Mesenchymal stem cell (in vitro differentiated cells and primary cell): Measurements from ENCODE around the gene SLC6A1.

Experiments used
- DNase-seq: peaks from one replicate; pipeline ENCODE4 v3.0.0-alpha.2; 2013
- H2AFZ ChIP-seq: one replicate; pipeline ENCODE4 v1.6.1; 2013; ENCODE audit warnings: low read depth, mild to moderate bottlenecking, control low read depth, inconsistent platforms, low read length, moderate library complexity
- H2AK5ac ChIP-seq: 2 replicates; pipeline ENCODE4 v1.6.1; 2013; ENCODE audit warnings: low read length, moderate library complexity, mild to moderate bottlenecking, inconsistent platforms; ENCODE audit not compliant: severe bottlenecking
- H2BK120ac ChIP-seq: one replicate; pipeline ENCODE4 v1.6.1; 2013; ENCODE audit warnings: low read depth, mild to moderate bottlenecking, inconsistent platforms, low read length, moderate library complexity
- H2BK12ac ChIP-seq, 2 experiments: one replicate each; pipeline ENCODE4 v1.6.1; 2013; ENCODE audit warnings: inconsistent platforms in 2 of 2, low read length in 2 of 2, mild to moderate bottlenecking in 2 of 2, moderate library complexity in 2 of 2, control low read depth in 1 of 2
- H2BK15ac ChIP-seq: one replicate; pipeline ENCODE4 v1.6.1; 2013; ENCODE audit warnings: mild to moderate bottlenecking, low read depth, inconsistent platforms; ENCODE audit not compliant: poor library complexity, severe bottlenecking
- H2BK5ac ChIP-seq: 2 replicates; pipeline ENCODE4 v1.6.1; 2013; ENCODE audit warnings: low read depth, mild to moderate bottlenecking, low read length, control low read depth, inconsistent platforms; ENCODE audit not compliant: poor library complexity, severe bottlenecking
- H3K14ac ChIP-seq, 2 experiments: one replicate each; pipeline ENCODE4 v1.6.1; 2013; ENCODE audit warnings: inconsistent platforms in 2 of 2, low read length in 2 of 2, control low read depth in 1 of 2, mild to moderate bottlenecking in 1 of 2, moderate library complexity in 1 of 2
- H3K18ac ChIP-seq, 2 experiments: one replicate each; pipeline ENCODE4 v1.6.1; 2013; ENCODE audit warnings: inconsistent platforms in 2 of 2, low read length in 2 of 2, control low read depth in 1 of 2, low read depth in 1 of 2, mild to moderate bottlenecking in 1 of 2
- H3K23ac ChIP-seq, 2 experiments: one replicate each; pipeline ENCODE4 v1.6.1; 2013; ENCODE audit warnings: inconsistent platforms in 2 of 2, low read length in 2 of 2, mild to moderate bottlenecking in 2 of 2, moderate library complexity in 2 of 2, control low read depth in 1 of 2
- H3K27ac ChIP-seq: 2 replicates; pipeline ENCODE4 v1.5.1; 2013; ENCODE audit warnings: mild to moderate bottlenecking, moderate library complexity, low read length, control low read depth, inconsistent platforms; ENCODE audit not compliant: poor library complexity, severe bottlenecking
- H3K27me3 ChIP-seq, 2 experiments: 2 replicates each; pipeline versions ENCODE4 v1.6.1 to v1.7.0; 2013; ENCODE audit warnings: low read length in 2 of 2, mild to moderate bottlenecking in 2 of 2, moderate library complexity in 2 of 2, control low read depth in 1 of 2, inconsistent platforms in 1 of 2; ENCODE audit not compliant: control insufficient read depth in 1 of 2, insufficient read depth in 1 of 2
- H3K36me3 ChIP-seq, 2 experiments: 2 replicates each; pipeline versions ENCODE4 v1.6.1 to v1.7.0; 2013; ENCODE audit warnings: low read length in 2 of 2, control low read depth in 1 of 2, inconsistent platforms in 1 of 2, low read depth in 1 of 2, mild to moderate bottlenecking in 1 of 2; ENCODE audit not compliant: insufficient read depth in 2 of 2, control insufficient read depth in 1 of 2
- H3K4ac ChIP-seq, 2 experiments: one replicate each; pipeline ENCODE4 v1.6.1; 2013; ENCODE audit warnings: inconsistent platforms in 2 of 2, low read length in 2 of 2, mild to moderate bottlenecking in 2 of 2, moderate library complexity in 2 of 2, control low read depth in 1 of 2, low read depth in 1 of 2
- H3K4me1 ChIP-seq: 2 replicates; pipeline ENCODE4 v1.6.1; 2013; ENCODE audit warnings: low read depth, low read length, control low read depth; ENCODE audit not compliant: control insufficient read depth, insufficient read depth
- H3K4me2 ChIP-seq: 2 replicates; pipeline ENCODE4 v1.6.1; 2013; ENCODE audit warnings: low read length, mild to moderate bottlenecking, inconsistent platforms; ENCODE audit not compliant: poor library complexity, severe bottlenecking
- H3K4me3 ChIP-seq, 2 experiments: 2 replicates each; pipeline versions ENCODE4 v1.5.1 to v1.7.0; 2013; ENCODE audit warnings: low read length in 2 of 2, mild to moderate bottlenecking in 2 of 2, control low read depth in 1 of 2, low read depth in 1 of 2; ENCODE audit not compliant: insufficient read depth in 1 of 2
- H3K79me1 ChIP-seq: replicated peaks from 2 replicates; pipeline ENCODE4 v1.6.1; 2013; ENCODE audit warnings: mild to moderate bottlenecking, control low read depth, low read length, inconsistent platforms; ENCODE audit not compliant: poor library complexity, severe bottlenecking
- H3K9ac ChIP-seq: 2 replicates; pipeline ENCODE4 v1.7.0; 2013; ENCODE audit warnings: mild to moderate bottlenecking, low read length, moderate library complexity
- H3K9me3 ChIP-seq: 2 replicates; pipeline ENCODE4 v1.7.0; 2013; ENCODE audit warnings: mild to moderate bottlenecking, low read length; ENCODE audit not compliant: control insufficient read depth
- H4K8ac ChIP-seq: one replicate; pipeline ENCODE4 v1.6.1; 2013; ENCODE audit warnings: inconsistent platforms, mild to moderate bottlenecking, low read length, moderate library complexity
- H4K91ac ChIP-seq: one replicate; pipeline ENCODE4 v1.6.1; 2013; ENCODE audit warnings: mild to moderate bottlenecking, low read length, inconsistent platforms
- WGBS: methylation state at CpG from one replicate; pipeline ENCODE4 v1.1.7; 2013; ENCODE audit warnings: mixed read lengths; 5-methylcytosine and 5-hydroxymethylcytosine counted together

Gene SLC6A1

GRCh38 chr3:10956986-10957385, 35.6 kb upstream of the SLC6A1 start:
- Histone ChIP-seq H2BK12ac (no peak overlapping the region), H3K4me2 (no peak overlapping the region), H3K36me3 (no peaks in the 10 kb centered on the region), H2AK5ac (no peak overlapping the region), H2AFZ (no peak overlapping the region), H4K91ac (no peak overlapping the region), H3K27ac (no peak overlapping the region), H2BK120ac (no peak overlapping the region), H3K9me3 (no peaks in the 10 kb centered on the region), H3K4me3 (no peak overlapping the region), H4K8ac (no peak overlapping the region), H3K14ac (no peak overlapping the region), H3K23ac (no peak overlapping the region), H2BK5ac (no peak overlapping the region), H3K18ac (no peak overlapping the region), H3K4me1 (peaks cover 24% of the 10 kb centered on the region), H3K9ac (no peak overlapping the region), H3K27me3 (peaks cover 3 to 83% of the 10 kb centered on the region in 2 experiments), H3K4ac (no peak overlapping the region), H2BK15ac (no peak overlapping the region), H3K79me1 (no peaks in the 10 kb centered on the region)
- WGBS: 60% methylated on average over 6 of the region's 6 CpGs
- DNase-seq: no peak

DNA sequence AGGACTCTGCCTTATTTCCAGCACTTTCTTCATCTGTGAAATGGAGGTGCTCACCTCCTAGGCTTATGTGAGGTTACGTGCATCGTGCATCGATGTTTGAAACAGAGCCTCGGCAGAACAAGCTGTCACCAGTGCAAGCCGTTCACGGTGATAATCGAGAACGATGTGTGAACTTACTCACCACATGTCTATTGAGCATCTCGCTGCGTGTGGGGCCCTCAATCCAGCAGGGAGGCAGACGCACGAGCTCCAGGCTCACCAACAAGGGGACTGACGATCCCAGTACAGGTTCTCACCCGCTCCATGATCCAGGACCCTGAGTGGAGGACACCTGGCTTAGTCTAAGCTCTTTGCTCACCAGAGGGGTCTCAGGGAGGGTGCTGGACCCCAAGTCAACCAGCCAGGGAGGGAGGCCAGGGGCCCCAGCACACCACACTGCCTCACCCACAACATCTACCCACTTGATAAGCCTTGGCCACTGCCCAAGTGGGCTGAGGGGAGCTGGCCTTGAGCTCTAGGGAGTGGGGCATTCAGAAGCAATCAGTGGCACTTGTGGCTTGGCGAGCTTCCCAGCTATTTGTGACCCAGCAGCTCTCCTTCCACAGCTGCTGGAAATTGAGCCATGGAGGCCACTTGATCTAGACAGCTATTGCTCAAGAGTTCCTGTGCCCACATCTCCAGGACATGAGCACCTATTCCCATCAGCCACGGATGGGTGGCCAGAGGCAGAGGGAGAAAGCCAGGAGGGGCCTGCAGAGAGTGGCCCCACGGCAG, 34.4 kb upstream of the SLC6A1 start:
- Histone ChIP-seq H3K4me2 (no peak overlapping the region), H3K14ac (no peak overlapping the region), H3K9me3 (no peaks in the 10 kb centered on the region), H3K27ac (no peak overlapping the region), H2AK5ac (no peak overlapping the region), H3K9ac (no peak overlapping the region), H3K23ac (no peak overlapping the region), H3K4ac (no peak overlapping the region), H2BK5ac (no peak overlapping the region), H2AFZ (no peak overlapping the region), H3K18ac (no peak overlapping the region), H2BK12ac (no peak overlapping the region), H2BK15ac (no peak overlapping the region), H4K91ac (no peak overlapping the region), H3K79me1 (no peaks in the 10 kb centered on the region), H2BK120ac (no peak overlapping the region), H3K36me3 (no peaks in the 10 kb centered on the region), H4K8ac (no peak overlapping the region), H3K4me1 (peaks cover 24% of the 10 kb centered on the region), H3K27me3 (peaks cover 3 to 84% of the 10 kb centered on the region in 2 experiments), H3K4me3 (no peak overlapping the region)
- WGBS: 77% methylated on average over 17 of the region's 17 CpGs
- no peak for DNase-seq

- no peak for DNase-seq
- no peaks in the 10 kb centered on the region for H3K79me1 ChIP-seq
- no peak overlapping the region for H3K14ac ChIP-seq
- no peak overlapping the region for H2AFZ ChIP-seq
- no peak overlapping the region for H3K27ac ChIP-seq
- H3K9me3 ChIP-seq: no peaks in the 10 kb centered on the region
- H3K9ac ChIP-seq: no peak overlapping the region
- H2AK5ac ChIP-seq: no peak overlapping the region
- H3K4me2 ChIP-seq: no peak overlapping the region
- 67% methylated on average over 6 of the region's 6 CpGs for WGBS
- H3K4me1 ChIP-seq: peaks cover 22% of the 10 kb centered on the region
- no peak overlapping the region for H2BK12ac ChIP-seq
- H3K18ac ChIP-seq: no peak overlapping the region
- H3K23ac ChIP-seq: no peak overlapping the region
- H4K8ac ChIP-seq: no peak overlapping the region
- peaks cover 3 to 82% of the 10 kb centered on the region in 2 experiments for H3K27me3 ChIP-seq
- no peak overlapping the region for H2BK5ac ChIP-seq
- H3K36me3 ChIP-seq: no peaks in the 10 kb centered on the region
- no peak overlapping the region for H2BK120ac ChIP-seq
- no peak overlapping the region for H4K91ac ChIP-seq
- no peak overlapping the region for H2BK15ac ChIP-seq
- H3K4ac ChIP-seq: no peak overlapping the region
- no peak overlapping the region for H3K4me3 ChIP-seq
Measured at GRCh38 chr3:10960255-10960654, 32.3 kb upstream of the SLC6A1 start.

DNA sequence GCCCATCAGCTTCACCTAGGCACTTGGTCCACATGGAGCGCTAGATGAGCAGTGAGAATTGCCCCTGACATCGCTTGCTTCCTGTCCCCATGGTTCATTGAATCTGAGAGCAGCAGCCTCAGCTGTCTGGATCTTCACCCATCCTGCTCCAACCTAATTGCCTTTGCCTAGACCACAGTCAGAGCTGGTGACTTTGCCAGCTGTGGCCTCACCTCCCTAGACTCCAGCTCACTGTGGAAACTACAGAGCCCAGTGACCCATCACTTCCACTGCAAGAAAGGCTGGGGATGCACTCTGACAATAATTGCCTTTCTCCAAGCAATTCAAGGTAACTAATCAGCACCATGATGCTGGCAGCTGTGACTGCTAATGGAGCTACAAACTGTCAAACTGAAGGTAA, 30.6 kb upstream of the SLC6A1 start:
- 69% methylated on average over 2 of the region's 2 CpGs for WGBS
- Histone ChIP-seq H2AK5ac (no peak overlapping the region), H3K23ac (no peak overlapping the region)

More for the DNA sequence above, 30.6 kb upstream of the SLC6A1 start:
- no peak overlapping the region for H3K27ac ChIP-seq
- no peak overlapping the region for H3K18ac ChIP-seq
- H2BK15ac ChIP-seq: no peak overlapping the region
- H2BK5ac ChIP-seq: no peak overlapping the region
- no peaks in the 10 kb centered on the region for H3K79me1 ChIP-seq
- DNase-seq: no peak
- H3K27me3 ChIP-seq: peaks cover 3 to 83% of the 10 kb centered on the region in 2 experiments
- H3K36me3 ChIP-seq: no peaks in the 10 kb centered on the region
- H3K4me1 ChIP-seq: peaks cover 13% of the 10 kb centered on the region
- no peak overlapping the region for H3K4ac ChIP-seq
- no peak overlapping the region for H3K14ac ChIP-seq
- no peak overlapping the region for H2AFZ ChIP-seq
- H2BK12ac ChIP-seq: no peak overlapping the region
- no peaks in the 10 kb centered on the region for H3K9me3 ChIP-seq
- no peak overlapping the region for H3K9ac ChIP-seq
- no peak overlapping the region for H4K8ac ChIP-seq
- H2BK120ac ChIP-seq: no peak overlapping the region
- no peak overlapping the region for H3K4me3 ChIP-seq
- no peak overlapping the region for H4K91ac ChIP-seq
- H3K4me2 ChIP-seq: no peak overlapping the region
